NB4 (cell line): ENCODE data around the gene FLRT3.

Experiments
- DNase-seq: peaks from one replicate; pipeline ENCODE4 v3.0.0; 2010; ENCODE audit warnings: low read depth
- H3K4me3 ChIP-seq: one replicate; pipeline ENCODE4 v1.5.1; 2011; ENCODE audit warnings: mild to moderate bottlenecking, low read depth, low read length, moderate library complexity
- CTCF ChIP-seq: IDR thresholded peaks from one replicate; pipeline ENCODE4 v1.5.1; 2012; ENCODE audit warnings: low read depth, low read length
- MAX ChIP-seq: IDR thresholded peaks from 2 replicates; pipeline ENCODE4 v1.6.1; 2011; ENCODE audit warnings: low read depth, low read length
- MYC ChIP-seq: IDR thresholded peaks from 2 replicates; pipeline ENCODE4 v1.6.1; 2011; ENCODE audit warnings: low read depth, low read length
- POLR2A ChIP-seq: IDR thresholded peaks from 2 replicates; pipeline ENCODE4 v1.6.1; 2011; ENCODE audit warnings: mild to moderate bottlenecking; ENCODE audit not compliant: insufficient read length; ENCODE audit errors: extremely low read depth

Gene FLRT3

GRCh38 chr20:14288341-14289330, 48.8 kb downstream of the FLRT3 start:
- TF ChIP-seq MYC (no peak), POLR2A (no peak), CTCF (no peak)
- peak; percentile 2 for DNase-seq
- no peak overlapping the region for H3K4me3 ChIP-seq

- no peak overlapping the region for H3K4me3 ChIP-seq
- no peak for DNase-seq
- TF ChIP-seq MAX (no peak), MYC (no peak), POLR2A (no peak), CTCF (no peak)
Observed at GRCh38 chr20:14284443-14284842, 53.0 kb downstream of the FLRT3 start.

DNA sequence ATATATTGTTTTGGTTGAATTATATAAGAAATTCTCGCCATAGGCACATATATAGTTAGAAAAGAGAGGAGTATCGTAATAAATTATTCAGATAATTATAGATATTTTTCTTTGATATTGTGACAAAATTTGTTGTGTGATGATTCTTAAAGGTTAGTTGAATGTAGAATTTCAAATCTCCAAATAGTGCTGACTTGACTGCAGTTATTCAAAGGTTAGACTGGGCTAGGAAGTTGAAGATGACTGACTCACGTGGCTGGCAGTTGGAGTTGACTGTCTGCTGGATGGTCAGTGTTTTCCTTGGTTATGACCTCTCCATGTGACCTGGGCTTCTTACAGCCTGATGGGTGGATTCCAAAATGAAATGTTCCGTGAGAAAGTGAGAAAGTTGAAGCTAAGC, 55.3 kb downstream of the FLRT3 start:
- TF ChIP-seq POLR2A = no peak
- TF ChIP-seq MAX = no peak
- TF ChIP-seq MYC = no peak
- TF ChIP-seq CTCF = no peak
- no peak for DNase-seq

More for the DNA sequence above, 55.3 kb downstream of the FLRT3 start:
- no peak overlapping the region for H3K4me3 ChIP-seq
